Femur (tissue), 1 donor: Measurements from ENCODE around the gene ARHGEF39.

ENCODE experiments used
- DNase-seq: peaks from one replicate; pipeline ENCODE4 v3.0.0-alpha.2; 2017

The ARHGEF39 gene

GRCh38 chr9:35664531-35665470 lies at the start of gene ARHGEF39:
TSS of gene ARHGEF39 (minus strand) at chr9:35665195. CDS start at chr9:35665169, 26 bp downstream.
- DNase-seq: peak; percentile 90

DNA sequence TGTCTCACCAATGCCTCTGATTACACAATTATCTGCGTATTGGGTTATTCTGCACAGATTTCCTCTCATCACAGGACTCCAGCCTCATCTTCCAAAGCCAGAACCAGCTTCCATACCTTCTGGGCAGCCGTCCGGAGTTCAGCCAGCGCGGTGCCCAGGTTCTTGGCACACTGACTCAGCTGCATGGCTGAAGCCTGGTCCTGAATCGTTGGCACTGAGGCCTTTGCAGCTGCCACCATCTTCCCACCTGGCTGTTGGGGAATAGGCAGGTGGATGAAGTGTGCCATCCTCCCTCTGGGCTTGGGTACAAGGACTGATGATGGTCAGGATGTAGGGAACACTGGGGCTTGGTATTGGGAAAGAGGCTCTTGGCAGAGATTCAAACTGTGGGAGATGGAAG lies 49.1 kb upstream of the ARHGEF39 start:
- DNase-seq: no peak

- no peak for DNase-seq
These were observed 48.6 kb upstream of the ARHGEF39 start for GRCh38 chr9:35713578-35713977.

DNA sequence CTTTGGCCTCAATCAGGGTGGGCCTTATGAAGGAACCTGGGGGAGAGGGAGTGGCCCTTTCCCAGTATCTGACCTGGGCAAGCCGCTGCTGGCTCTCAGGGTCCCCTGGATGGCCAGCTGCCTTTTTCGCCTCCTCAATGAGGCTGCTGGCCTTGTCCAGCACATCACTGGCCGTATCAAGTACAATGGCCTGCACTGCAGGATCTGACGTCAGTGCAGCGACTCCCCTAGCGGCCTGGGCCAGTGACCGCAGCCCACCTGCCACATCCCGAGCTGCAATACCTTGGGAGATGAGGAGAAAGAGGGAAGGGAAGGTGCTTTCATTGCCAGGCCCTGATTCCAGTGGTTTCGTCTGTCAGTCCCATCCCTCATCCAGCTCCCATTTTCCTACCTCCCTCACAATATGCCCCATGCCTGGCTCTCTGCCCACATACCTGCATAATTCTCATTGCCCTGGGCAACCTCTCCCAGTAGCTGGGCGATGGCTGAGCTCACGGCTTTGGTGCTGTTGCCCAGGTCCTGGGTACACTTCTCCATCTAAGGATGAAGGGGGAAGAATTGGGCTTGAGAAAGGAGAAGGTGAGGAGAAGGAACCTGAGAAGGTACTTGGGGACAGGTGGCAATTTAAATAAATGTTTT lies 47.9 kb upstream of the ARHGEF39 start:
- DNase-seq: no peak

DNA sequence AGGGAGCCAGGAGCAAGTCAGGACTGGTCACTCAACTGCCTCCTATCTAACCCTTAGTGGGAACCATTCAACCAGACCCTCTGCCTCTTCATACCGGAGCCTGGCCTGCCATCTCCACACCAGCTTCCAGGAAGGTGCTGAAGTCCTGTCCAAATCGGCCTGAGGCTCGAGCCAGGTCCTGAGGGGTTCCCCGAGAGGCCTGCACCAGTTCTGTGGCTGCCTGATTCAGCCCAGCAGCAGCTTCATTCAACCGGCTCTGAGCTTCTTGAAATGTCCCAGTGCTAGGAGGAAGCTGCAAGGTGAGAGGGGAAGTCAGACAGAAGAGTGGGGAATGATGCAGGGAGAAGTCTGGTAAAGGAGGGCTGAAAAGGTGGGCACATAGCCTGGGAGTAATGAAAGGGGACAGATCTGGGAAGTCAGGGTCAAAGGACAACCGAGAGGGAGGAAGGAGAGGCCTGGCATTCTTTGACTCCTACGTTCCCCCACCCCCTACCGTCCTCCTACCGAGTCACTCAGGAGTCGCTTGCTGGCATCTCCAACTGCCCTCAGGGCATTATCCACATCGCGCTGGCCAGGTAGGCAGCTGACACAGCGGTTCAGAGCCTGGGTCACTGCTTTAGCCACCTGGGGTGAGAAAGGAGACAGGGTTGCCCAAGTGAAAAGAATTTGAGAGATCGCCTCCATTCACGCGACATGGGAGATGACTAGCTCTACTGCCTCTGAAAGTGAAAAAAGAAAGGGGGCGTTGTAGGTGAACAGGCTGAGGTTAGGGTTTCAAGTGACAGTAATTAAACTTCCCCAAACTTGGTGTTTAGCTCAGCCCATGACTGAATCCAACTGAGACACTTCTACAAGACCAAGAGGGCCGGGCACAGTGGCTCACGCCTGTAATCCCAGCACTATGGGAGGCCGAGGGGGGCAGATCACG lies 46.8 kb upstream of the ARHGEF39 start:
- no peak for DNase-seq

DNA sequence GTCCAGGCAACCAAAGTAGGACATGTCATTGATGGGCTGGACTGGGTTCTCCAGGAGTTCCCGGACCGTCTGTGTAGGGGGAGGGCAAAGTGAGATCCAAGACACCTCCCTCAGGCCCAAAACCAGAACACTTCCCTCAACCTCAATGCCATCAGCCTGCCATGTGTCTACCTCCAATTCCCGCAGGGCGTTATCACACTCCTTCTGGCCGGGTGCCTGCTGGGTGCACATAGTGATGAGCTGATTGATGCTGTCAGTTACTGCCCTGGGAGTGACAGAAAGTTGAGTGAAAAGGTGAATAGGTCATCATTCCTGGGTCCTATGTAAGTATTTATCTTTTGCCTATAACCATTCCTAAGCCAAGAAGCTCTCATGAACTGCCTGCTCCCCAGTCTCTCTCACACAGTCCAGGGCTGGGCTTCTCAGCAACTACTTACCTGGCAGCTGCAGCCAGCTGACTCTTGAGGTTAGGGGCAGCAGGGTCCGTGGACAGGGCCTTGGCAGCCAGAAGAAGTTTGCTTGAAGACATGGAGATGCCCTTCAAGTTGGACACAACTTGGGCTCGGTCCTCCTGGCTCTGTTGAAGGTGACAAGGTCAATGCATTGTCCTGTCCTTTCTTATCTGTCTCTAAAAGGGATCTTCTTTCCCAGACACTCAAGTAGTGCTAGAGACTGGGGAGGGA lies 46.0 kb upstream of the ARHGEF39 start:
- DNase-seq: no peak

GRCh38 chr9:35708146-35708545 lies 43.2 kb upstream of the ARHGEF39 start:
- no peak for DNase-seq

DNA sequence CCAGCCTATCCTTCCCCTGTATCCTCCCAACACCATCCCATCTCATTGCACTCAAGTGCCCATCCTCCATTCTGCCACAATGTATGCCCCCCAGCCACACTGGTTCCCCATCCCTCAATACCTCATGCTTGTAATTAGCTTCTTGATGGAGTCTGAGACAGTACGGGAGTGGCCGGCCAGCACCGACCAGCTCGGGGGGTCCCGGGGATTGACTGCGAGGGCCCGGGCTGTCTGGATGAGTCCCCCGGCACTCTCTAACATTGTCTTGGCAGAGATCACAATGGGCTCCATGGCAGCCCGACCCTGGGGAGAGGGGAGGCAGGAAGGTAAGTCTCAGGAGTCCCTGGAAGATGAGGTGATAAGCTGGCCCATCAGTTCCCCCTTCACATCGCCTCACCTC lies 42.0 kb upstream of the ARHGEF39 start:
- no peak for DNase-seq

DNA sequence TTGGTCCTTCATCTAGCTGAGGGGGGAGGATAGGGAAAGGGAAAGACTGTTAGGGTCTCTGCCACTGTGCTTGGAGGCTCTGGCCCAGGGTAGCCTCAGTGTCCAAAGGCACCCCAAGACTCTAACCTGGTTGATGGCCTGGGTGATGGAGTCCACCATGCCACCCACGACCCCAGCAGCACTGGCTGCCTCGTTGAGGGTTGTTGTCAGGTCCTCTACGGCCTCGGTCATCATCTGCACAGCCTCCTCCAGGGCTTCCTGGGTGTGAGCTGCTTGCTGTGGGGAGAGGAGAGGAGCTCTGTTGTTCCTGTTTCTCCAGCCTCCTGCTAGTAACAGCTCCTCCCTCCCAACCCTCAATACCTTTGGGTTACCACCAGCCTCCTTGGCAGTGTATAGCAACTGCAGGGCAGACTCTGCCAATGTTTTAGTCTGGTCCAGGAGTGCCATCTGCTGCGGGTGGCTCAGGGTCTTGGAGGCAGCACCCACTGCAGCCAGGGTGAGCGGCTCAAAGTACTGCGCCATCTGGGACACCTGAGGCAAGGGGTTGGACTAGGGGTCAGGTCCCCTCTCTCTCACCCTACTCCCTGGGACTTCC lies 40.9 kb upstream of the ARHGEF39 start:
- DNase-seq: no peak

DNA sequence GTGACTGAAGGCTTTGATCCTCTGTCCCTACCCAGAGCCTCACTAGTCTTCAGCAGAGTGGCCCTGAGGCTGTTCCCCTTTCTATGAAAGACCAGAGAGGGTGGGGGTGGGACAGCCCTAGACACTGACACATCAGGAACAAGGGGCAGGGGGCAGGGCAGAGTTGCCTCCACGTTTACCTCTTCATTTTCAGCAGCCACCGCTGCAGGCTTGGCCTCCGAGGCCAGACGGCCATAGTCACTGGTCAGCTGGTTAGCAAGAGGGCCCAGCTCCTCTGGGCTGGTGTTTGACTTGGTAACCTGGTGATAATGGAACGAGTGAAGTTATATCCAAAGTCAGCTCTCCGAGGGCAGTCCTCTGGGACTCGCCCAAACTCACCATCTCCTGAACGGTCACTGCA lies 40.4 kb upstream of the ARHGEF39 start:
- no peak for DNase-seq

- no peak for DNase-seq
These were observed 39.1 kb upstream of the ARHGEF39 start for GRCh38 chr9:35703906-35704672.

- DNase-seq: no peak
These were observed 37.7 kb upstream of the ARHGEF39 start for GRCh38 chr9:35702696-35703095.

GRCh38 chr9:35700942-35701341 lies 35.9 kb upstream of the ARHGEF39 start:
- DNase-seq: no peak

DNA sequence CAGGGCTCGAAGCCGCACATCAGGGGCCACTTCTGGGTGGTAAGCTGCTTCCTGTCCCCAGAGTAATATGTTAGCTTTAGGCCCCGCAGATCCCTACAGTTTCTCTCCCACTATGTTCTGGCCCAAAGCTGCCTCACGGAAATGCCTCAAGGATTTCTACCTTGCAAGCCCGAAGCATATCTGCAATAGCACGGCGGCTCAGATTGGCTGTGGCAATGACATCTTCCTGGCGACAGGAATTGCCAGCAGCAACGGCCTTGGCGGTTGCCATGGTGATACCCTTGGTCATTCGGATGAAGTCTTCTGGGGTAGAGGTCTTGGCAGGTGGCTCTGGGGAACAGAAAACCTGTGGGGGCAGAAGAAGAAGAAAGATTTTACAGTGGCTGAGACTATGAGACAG lies 35.0 kb upstream of the ARHGEF39 start:
- DNase-seq: no peak

GRCh38 chr9:35698231-35698630 lies 33.2 kb upstream of the ARHGEF39 start:
- no peak for DNase-seq

DNA sequence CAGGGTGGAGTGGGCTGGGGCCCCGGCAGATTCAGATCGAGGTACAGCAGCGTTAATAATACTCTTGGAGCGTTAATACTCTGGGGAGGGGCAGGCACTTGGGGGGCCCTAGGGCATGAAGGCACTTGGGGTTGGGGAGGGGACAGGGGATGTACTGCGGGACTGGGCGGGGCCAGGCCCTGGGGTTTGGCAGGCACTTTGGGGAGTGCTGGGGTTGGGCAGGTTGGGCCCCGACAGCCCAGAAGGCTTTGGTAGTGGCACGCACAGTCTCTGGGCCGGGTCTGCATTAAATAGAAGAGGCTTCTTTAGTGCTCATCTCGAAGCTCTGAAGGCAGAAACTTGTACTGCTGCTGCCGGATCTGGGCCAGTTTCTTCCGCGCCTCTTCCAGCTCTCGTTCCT lies 32.5 kb upstream of the ARHGEF39 start:
- DNase-seq: no peak

DNA sequence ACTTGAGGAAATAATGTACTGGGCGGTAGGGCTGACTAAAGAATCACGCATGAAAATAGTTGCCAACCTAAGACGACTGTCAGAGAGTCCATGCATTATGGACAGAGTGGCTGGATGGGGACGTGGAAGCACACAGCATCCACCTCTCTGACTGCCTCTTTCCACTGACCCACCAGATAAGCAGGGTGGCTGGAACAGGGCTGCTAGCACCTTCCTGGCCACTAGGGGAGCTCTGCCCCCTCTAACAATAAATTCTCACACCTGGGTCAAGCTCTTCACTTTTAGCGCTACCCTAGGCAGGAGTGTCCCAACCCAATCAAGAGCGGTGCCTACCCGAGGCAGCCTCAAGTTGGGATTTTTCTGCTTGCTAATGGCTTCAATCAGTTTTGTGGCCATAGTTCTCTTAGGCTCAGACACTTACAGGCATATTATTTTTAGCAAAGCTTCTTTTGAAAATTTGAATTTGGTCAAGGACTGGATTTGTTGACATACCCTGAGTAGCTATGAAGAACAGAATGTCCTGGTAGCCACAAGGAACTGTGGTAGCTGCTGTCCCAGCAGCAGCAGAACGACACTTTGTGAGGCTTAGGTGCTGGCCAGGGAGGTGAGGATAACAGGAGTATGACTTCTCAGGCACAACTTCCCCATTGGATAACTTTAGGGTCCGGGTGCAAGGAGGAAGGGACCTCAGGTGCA lies 31.7 kb upstream of the ARHGEF39 start:
- DNase-seq: peak; percentile 62

DNA sequence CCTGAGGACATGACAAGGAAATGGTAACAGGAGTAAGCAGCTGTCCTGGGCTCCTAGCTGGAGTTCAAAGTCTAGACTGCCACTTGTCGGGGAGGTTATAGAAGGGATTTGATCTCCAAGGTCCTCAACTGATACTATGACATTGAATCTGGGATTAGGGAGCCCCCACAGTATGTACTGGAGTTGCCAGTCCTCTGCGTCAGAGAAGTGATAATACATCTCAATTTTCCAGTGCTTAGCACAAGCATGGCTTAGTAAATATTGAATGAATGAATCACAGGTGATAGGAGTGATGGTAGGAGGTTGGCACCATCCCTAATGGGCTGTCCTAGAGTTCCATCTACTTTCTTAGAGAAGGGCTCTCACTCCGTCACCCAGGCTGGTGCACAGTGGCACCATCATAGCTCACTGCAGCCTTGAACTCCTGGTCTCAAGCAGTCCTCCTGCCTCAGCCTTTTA lies 31.0 kb upstream of the ARHGEF39 start:
- DNase-seq: no peak

DNA sequence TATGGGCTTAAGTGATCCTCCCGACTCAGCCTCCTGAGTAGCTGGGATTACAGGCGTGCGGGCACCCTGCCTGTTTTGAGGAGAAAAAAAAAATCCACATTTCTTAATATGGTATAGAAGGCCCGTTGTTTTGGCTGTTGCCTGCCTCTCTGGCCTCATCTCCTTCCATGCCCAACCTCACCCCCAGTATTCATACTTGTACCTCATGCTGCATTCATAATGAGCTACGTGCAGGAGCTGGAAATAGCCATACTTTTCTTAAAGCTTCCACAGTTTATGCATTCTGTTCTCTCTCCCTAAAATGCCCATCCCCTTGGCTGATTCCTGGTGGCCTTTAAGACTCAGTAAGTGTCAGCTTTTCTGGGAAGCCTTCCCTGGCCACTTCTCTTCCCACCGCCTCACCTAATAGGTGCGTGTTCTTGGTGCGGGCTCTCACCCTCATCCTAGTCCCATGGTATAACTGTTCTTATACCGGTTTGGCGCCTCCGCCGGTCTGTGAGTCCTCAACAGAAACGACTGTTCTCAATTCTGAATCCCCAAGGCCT lies 26.8 kb upstream of the ARHGEF39 start:
- no peak for DNase-seq

- DNase-seq: no peak
These were observed 26.3 kb upstream of the ARHGEF39 start for GRCh38 chr9:35691334-35691650.
